ENCODE data around the gene CST1.
"Not testable (repeated sequence)": the region's sequence is repeated elsewhere in the genome, so short reads cannot be mapped to it uniquely, and the experiment has no call there.

Gene CST1

GRCh38 chr20:23725102-23725501, 25.6 kb downstream of the CST1 start:
- Mint-ChIP-seq H3K4me3 (no peak overlapping the region), H3K4me1 (no peaks in the 10 kb centered on the region), H3K27ac (ENCODE audit: low read depth) (no peak overlapping the region), H3K27me3 (peaks cover 10% of the 10 kb centered on the region), H3K36me3 (ENCODE audit: insufficient read depth) (no peaks in the 10 kb centered on the region), H3K9me3 (no peaks in the 10 kb centered on the region)
- ATAC-seq (replicated peaks; ENCODE audit: extremely low read depth, poor library complexity, severe bottlenecking) (no peak), DNase-seq (ENCODE audit: low spot score in 2 of 2) (no peak)

- H3K27me3 Mint-ChIP-seq = peaks cover 13% of the 10 kb centered on the region
- H3K27ac Mint-ChIP-seq (ENCODE audit: low read depth); H3K4me3 Mint-ChIP-seq; H3K36me3 Mint-ChIP-seq (ENCODE audit: insufficient read depth); H3K9me3 Mint-ChIP-seq; DNase-seq (ENCODE audit: low spot score in 2 of 2); ATAC-seq (replicated peaks; ENCODE audit: extremely low read depth, poor library complexity, severe bottlenecking); H3K4me1 Mint-ChIP-seq: not testable (repeated sequence)
Observed at GRCh38 chr20:23723659-23724307, 27.0 kb downstream of the CST1 start.

GRCh38 chr20:23722851-23723250, 27.9 kb downstream of the CST1 start:
- not testable (repeated sequence) for H3K4me3 Mint-ChIP-seq; ATAC-seq (replicated peaks; ENCODE audit: extremely low read depth, poor library complexity, severe bottlenecking); DNase-seq (ENCODE audit: low spot score in 2 of 2); H3K4me1 Mint-ChIP-seq; H3K9me3 Mint-ChIP-seq; H3K36me3 Mint-ChIP-seq (ENCODE audit: insufficient read depth); H3K27ac Mint-ChIP-seq (ENCODE audit: low read depth)
- peaks cover 18% of the 10 kb centered on the region for H3K27me3 Mint-ChIP-seq

- no peak for ATAC-seq (replicated peaks; ENCODE audit: extremely low read depth, poor library complexity, severe bottlenecking)
- H3K9me3 Mint-ChIP-seq = no peaks in the 10 kb centered on the region
- H3K27ac Mint-ChIP-seq (ENCODE audit: low read depth) = no peak overlapping the region
- DNase-seq (ENCODE audit: low spot score in 2 of 2) = no peak
- H3K27me3 Mint-ChIP-seq = peaks cover 26% of the 10 kb centered on the region
- no peaks in the 10 kb centered on the region for H3K36me3 Mint-ChIP-seq (ENCODE audit: insufficient read depth)
- no peak overlapping the region for H3K4me3 Mint-ChIP-seq
- no peaks in the 10 kb centered on the region for H3K4me1 Mint-ChIP-seq
Observed at GRCh38 chr20:23721962-23722361, 28.8 kb downstream of the CST1 start.

GRCh38 chr20:23719351-23719750, 31.4 kb downstream of the CST1 start:
- not testable (repeated sequence) for DNase-seq (ENCODE audit: low spot score in 2 of 2); ATAC-seq (replicated peaks; ENCODE audit: extremely low read depth, poor library complexity, severe bottlenecking); H3K4me1 Mint-ChIP-seq; H3K9me3 Mint-ChIP-seq; H3K27ac Mint-ChIP-seq (ENCODE audit: low read depth); H3K4me3 Mint-ChIP-seq; H3K36me3 Mint-ChIP-seq (ENCODE audit: insufficient read depth)
- peaks cover 29% of the 10 kb centered on the region for H3K27me3 Mint-ChIP-seq

GRCh38 chr20:23711778-23712177, 39.0 kb downstream of the CST1 start:
- H3K4me1 Mint-ChIP-seq; H3K27ac Mint-ChIP-seq (ENCODE audit: low read depth); H3K27me3 Mint-ChIP-seq; H3K4me3 Mint-ChIP-seq; H3K9me3 Mint-ChIP-seq; ATAC-seq (replicated peaks; ENCODE audit: extremely low read depth, poor library complexity, severe bottlenecking); H3K36me3 Mint-ChIP-seq (ENCODE audit: insufficient read depth); DNase-seq (ENCODE audit: low spot score in 2 of 2): not testable (repeated sequence)

- ATAC-seq (replicated peaks; ENCODE audit: extremely low read depth, poor library complexity, severe bottlenecking) (no peak), DNase-seq (ENCODE audit: low spot score in 2 of 2) (no peak)
- peaks cover 13% of the 10 kb centered on the region for H3K27me3 Mint-ChIP-seq
- H3K4me1 Mint-ChIP-seq = no peaks in the 10 kb centered on the region
- no peak overlapping the region for H3K4me3 Mint-ChIP-seq
- H3K36me3 Mint-ChIP-seq (ENCODE audit: insufficient read depth) = no peaks in the 10 kb centered on the region
- H3K9me3 Mint-ChIP-seq = no peaks in the 10 kb centered on the region
- no peak overlapping the region for H3K27ac Mint-ChIP-seq (ENCODE audit: low read depth)
Observed at GRCh38 chr20:23710771-23711170, 40.0 kb downstream of the CST1 start.

GRCh38 chr20:23705895-23706294, 44.8 kb downstream of the CST1 start:
- H3K36me3 Mint-ChIP-seq (ENCODE audit: insufficient read depth) = no peaks in the 10 kb centered on the region
- DNase-seq (ENCODE audit: low spot score in 2 of 2) = no peak

GRCh38 chr20:23702021-23702420, 48.7 kb downstream of the CST1 start:
- Mint-ChIP-seq H3K4me1 (no peaks in the 10 kb centered on the region), H3K9me3 (no peaks in the 10 kb centered on the region), H3K36me3 (ENCODE audit: insufficient read depth) (no peaks in the 10 kb centered on the region), H3K27me3 (peaks cover 48% of the 10 kb centered on the region), H3K27ac (ENCODE audit: low read depth) (no peak overlapping the region), H3K4me3 (no peak overlapping the region)
- ATAC-seq (replicated peaks; ENCODE audit: extremely low read depth, poor library complexity, severe bottlenecking) (no peak), DNase-seq (ENCODE audit: low spot score in 2 of 2) (no peak)

More at GRCh38 chr20:23705895-23706294, 44.8 kb downstream of the CST1 start:
- Mint-ChIP-seq H3K27ac (ENCODE audit: low read depth) (no peak overlapping the region), H3K27me3 (peaks cover 27% of the 10 kb centered on the region), H3K4me3 (no peak overlapping the region), H3K4me1 (no peaks in the 10 kb centered on the region), H3K9me3 (no peaks in the 10 kb centered on the region)
- no peak for ATAC-seq (replicated peaks; ENCODE audit: extremely low read depth, poor library complexity, severe bottlenecking)

GRCh38 chr20:23700931-23701330, 49.8 kb downstream of the CST1 start:
- no peaks in the 10 kb centered on the region for H3K4me1 Mint-ChIP-seq
- no peaks in the 10 kb centered on the region for H3K9me3 Mint-ChIP-seq
- peaks cover 44% of the 10 kb centered on the region for H3K27me3 Mint-ChIP-seq
- DNase-seq (ENCODE audit: low spot score in 2 of 2) = no peak
- H3K27ac Mint-ChIP-seq (ENCODE audit: low read depth) = no peak overlapping the region
- no peak for ATAC-seq (replicated peaks; ENCODE audit: extremely low read depth, poor library complexity, severe bottlenecking)
- no peak overlapping the region for H3K4me3 Mint-ChIP-seq
- no peaks in the 10 kb centered on the region for H3K36me3 Mint-ChIP-seq (ENCODE audit: insufficient read depth)

GRCh38 chr20:23697947-23698346, 52.8 kb downstream of the CST1 start:
- ATAC-seq (replicated peaks; ENCODE audit: extremely low read depth, poor library complexity, severe bottlenecking) = no peak

More at GRCh38 chr20:23697947-23698346, 52.8 kb downstream of the CST1 start:
- no peak overlapping the region for H3K27ac Mint-ChIP-seq (ENCODE audit: low read depth)
- peaks cover 70% of the 10 kb centered on the region for H3K27me3 Mint-ChIP-seq
- DNase-seq (ENCODE audit: low spot score in 2 of 2) = no peak
- no peak overlapping the region for H3K4me3 Mint-ChIP-seq
- H3K36me3 Mint-ChIP-seq (ENCODE audit: insufficient read depth) = no peaks in the 10 kb centered on the region
- no peaks in the 10 kb centered on the region for H3K4me1 Mint-ChIP-seq
- H3K9me3 Mint-ChIP-seq = no peaks in the 10 kb centered on the region

All from central memory CD8-positive, alpha-beta T cell (primary cell).